Endothelial cell of umbilical vein (primary cell): ENCODE data around the gene CDK15. TPM values are rescaled to one million over a fixed set of nuclear protein-coding genes. Genes with fewer than 3 reads are reported as not detected.

ENCODE experiments used
- BruUV-seq: library from RNA; stranded (reverse); fragments of 400-500 nt; replicated peaks from 2 replicates; lab custom pipeline; 2021; lab: Mats Ljungman, UMichigan
- CTCF ChIA-PET: fragments of 300-600, 350-600 bp; sonication (Branson Sonifier 250); formaldehyde crosslinking; loops from one replicate; lab custom pipeline; 2021; ENCODE audit warnings: antibody characterized with exemption, inconsistent platforms; lab: Charles Lee
- POLR2A ChIA-PET: fragments of 300-600, 350-600 bp; sonication (Branson Sonifier 250); formaldehyde crosslinking; loops from one replicate; lab custom pipeline; 2021; ENCODE audit warnings: antibody characterized with exemption, inconsistent platforms; lab: Charles Lee
- DNase-seq: peaks from one replicate; pipeline ENCODE4 v3.0.0-alpha.2; 2011; ENCODE audit warnings: low read depth, low spot score
- FAIRE-seq: peaks from 2 replicates; lab custom pipeline; 2011; peaks lifted over from hg19 to GRCh38; lab: Jason Lieb, UNC
- H2AFZ ChIP-seq: 2 replicates; pipeline ENCODE4 v1.6.0; 2012; ENCODE audit warnings: low read depth, low read length, control low read depth, inconsistent platforms
- H3K27ac ChIP-seq: 2 replicates; pipeline ENCODE4 v1.5.1; 2011; ENCODE audit warnings: low read depth, mild to moderate bottlenecking, control low read depth, low read length, moderate library complexity; ENCODE audit not compliant: insufficient read depth
- H3K27me3 ChIP-seq, 2 experiments: 2 replicates each; pipeline versions ENCODE4 v1.6.0 to v1.6.1; 2011; ENCODE audit warnings: low read length in 2 of 2, mixed read lengths in 1 of 2; ENCODE audit not compliant: control insufficient read depth in 2 of 2, insufficient read depth in 2 of 2
- H3K36me3 ChIP-seq, 2 experiments: 2 replicates in 1 of 2; 3 replicates in 1 of 2; pipeline ENCODE4 v1.5.1; 2011; ENCODE audit warnings: low read length in 2 of 2, mild to moderate bottlenecking in 1 of 2, moderate library complexity in 1 of 2; ENCODE audit not compliant: control insufficient read depth in 2 of 2, insufficient read depth in 2 of 2; ENCODE audit errors: extremely low read depth in 1 of 2
- H3K4me1 ChIP-seq: 3 replicates; pipeline ENCODE4 v1.5.1; 2011; ENCODE audit warnings: mild to moderate bottlenecking, low read length; ENCODE audit not compliant: control insufficient read depth, insufficient read depth; ENCODE audit errors: extremely low read depth
- H3K4me2 ChIP-seq: 2 replicates; pipeline ENCODE4 v1.6.1; 2011; ENCODE audit warnings: low read length, control low read depth, mixed read lengths; ENCODE audit not compliant: insufficient read depth
- H3K4me3 ChIP-seq, 3 experiments: fragments of 200-600 bp in 1 of 3; sonication (generic), shearing (Covaris generic) in 1 of 3; replicated peaks in 1 of 3; 2 replicates each; pipeline ENCODE4 v1.5.1; 2011 to 2016; ENCODE audit warnings: control low read depth in 3 of 3, low read length in 3 of 3, mild to moderate bottlenecking in 2 of 3, inconsistent platforms in 1 of 3, low read depth in 1 of 3, moderate library complexity in 1 of 3; ENCODE audit not compliant: insufficient read depth in 1 of 3
- H3K79me2 ChIP-seq: 2 replicates; pipeline ENCODE4 v1.6.0; 2012; ENCODE audit warnings: low read length, inconsistent platforms; ENCODE audit not compliant: control insufficient read depth, insufficient read depth
- H3K9ac ChIP-seq: replicated peaks from 2 replicates; pipeline ENCODE3; 2011; ENCODE audit warnings: low read length, control low read depth; ENCODE audit not compliant: insufficient read depth; ENCODE audit errors: extremely low read depth
- H3K9me1 ChIP-seq: replicated peaks from 3 replicates; pipeline ENCODE4 v1.6.0; 2011; ENCODE audit warnings: mild to moderate bottlenecking, low read length; ENCODE audit not compliant: control insufficient read depth, insufficient read depth; ENCODE audit errors: extremely low read depth
- H3K9me3 ChIP-seq: replicated peaks from 2 replicates; pipeline ENCODE4 v1.5.1; 2012; ENCODE audit warnings: low read length, inconsistent platforms; ENCODE audit not compliant: control insufficient read depth, insufficient read depth
- H4K20me1 ChIP-seq: replicated peaks from 2 replicates; pipeline ENCODE3; 2011; ENCODE audit warnings: mild to moderate bottlenecking, low read length; ENCODE audit not compliant: control insufficient read depth, insufficient read depth; ENCODE audit errors: extremely low read depth
- EZH2 ChIP-seq: IDR thresholded peaks from 2 replicates; pipeline ENCODE4 v1.6.1; 2012; ENCODE audit warnings: borderline replicate concordance, low read depth, mild to moderate bottlenecking, moderate library complexity, low read length, inconsistent platforms; ENCODE audit not compliant: severe bottlenecking
- FOS ChIP-seq: IDR thresholded peaks from 2 replicates; pipeline ENCODE4 v1.6.1; 2011; ENCODE audit warnings: mild to moderate bottlenecking, low read length, moderate library complexity, borderline replicate concordance; ENCODE audit not compliant: insufficient read depth
- GATA2 ChIP-seq: IDR thresholded peaks from 2 replicates; pipeline ENCODE4 v1.7.0; 2011; ENCODE audit warnings: low read depth, mild to moderate bottlenecking, moderate library complexity, mixed read lengths, low read length; ENCODE audit not compliant: insufficient read length, insufficient read depth
- JUN ChIP-seq: IDR thresholded peaks from 2 replicates; pipeline ENCODE4 v1.6.1; 2011; ENCODE audit warnings: borderline replicate concordance, low read depth; ENCODE audit not compliant: insufficient read length, insufficient read depth
- MYC ChIP-seq: IDR thresholded peaks from one replicate; pipeline ENCODE4 v1.6.1; 2011; ENCODE audit warnings: mild to moderate bottlenecking, low read depth, low read length
- POLR2A ChIP-seq: IDR thresholded peaks from 2 replicates; pipeline ENCODE4 v1.6.1; 2012; ENCODE audit warnings: low read depth, mild to moderate bottlenecking, control low read depth, low read length
- POLR2AphosphoS5 ChIP-seq: IDR thresholded peaks from 2 replicates; pipeline ENCODE4 v1.6.1; 2012; ENCODE audit warnings: low read depth, mild to moderate bottlenecking, control low read depth, low read length, moderate library complexity; ENCODE audit not compliant: insufficient read depth
- dilution Hi-C: fragments of 300-500 bp; cut with MboI; formaldehyde crosslinking; loops from one replicate; pipeline ENCODE4 v1.15.0; 2019; ENCODE audit warnings: low sequenced_read_pairs; ENCODE audit not compliant: extremely low pct_ligation_motif_present
- intact Hi-C: fragments of 100-400 bp; cut with micrococcal nuclease; formaldehyde crosslinking; loops from one replicate; pipeline ENCODE4 v1.10.0; 2022
- polyA plus RNA-seq, 4 experiments: library from polyadenylated mRNA; depleted of rRNA in 3 of 4; stranded (reverse) in 3 of 4; unstranded in 1 of 4; fragments of >200 nt; gene quantifications; 2 replicates each; pipeline versions ENCODE4 v1.2.1 to v1.2.3, GENCODE V29; 2011 to 2012; ENCODE audit warnings: missing spikeins in 1 of 4
- total RNA-seq: library from RNA; stranded (reverse); gene quantifications from 2 replicates; pipeline ENCODE4 v1.2.3, GENCODE V29; 2021
- TF ChIP-seq, protein P1 (sequence below), 2 donors: IDR thresholded peaks; 1 replicate in 1 of 2; 2 replicates in 1 of 2; pipeline ENCODE4 v1.5.1; 2011; ENCODE audit warnings: low read length in 2 of 2, mild to moderate bottlenecking in 2 of 2, moderate library complexity in 2 of 2, control low read depth in 1 of 2, inconsistent platforms in 1 of 2, low read depth in 1 of 2; ENCODE audit not compliant: insufficient read depth in 1 of 2; ENCODE audit errors: extremely low read depth in 1 of 2
- TF ChIP-seq, protein P2 (sequence below): IDR thresholded peaks from 2 replicates; pipeline ENCODE4 v1.6.1; 2011; ENCODE audit not compliant: insufficient read depth, insufficient read length

CDK15 gene
- total and polyA plus RNA-seq, 2 donors (not counting 3 experiments of a cell fraction or from before 2014, with no cell fraction given): not detected

GRCh38 chr2:201926067-201926466 is 119.7 kb downstream of the CDK15 start:
- Histone ChIP-seq H3K27ac (no peak overlapping the region), H3K79me2 (no peaks in the 10 kb centered on the region), H3K4me3 (no peak overlapping the region), H3K36me3 (no peaks in the 10 kb centered on the region), H3K4me2 (no peak overlapping the region), H3K9me1 (no peaks in the 10 kb centered on the region), H3K27me3 (peaks cover 3 to 7% of the 10 kb centered on the region in 2 experiments), H4K20me1 (no peaks in the 10 kb centered on the region), H3K9ac (no peak overlapping the region), H3K9me3 (no peaks in the 10 kb centered on the region), H3K4me1 (no peaks in the 10 kb centered on the region), H2AFZ (no peak overlapping the region)
- dilution Hi-C loops (no loop called here), intact Hi-C loops (no loop called here)
- FAIRE-seq (no peak), DNase-seq (no peak)
- no TSS peak for BruUV-seq
- POLR2A ChIA-PET: no interaction called here
- TF ChIP-seq FOS: no peak
- TF ChIP-seq POLR2AphosphoS5: no peak
- TF ChIP-seq, protein P1, sequence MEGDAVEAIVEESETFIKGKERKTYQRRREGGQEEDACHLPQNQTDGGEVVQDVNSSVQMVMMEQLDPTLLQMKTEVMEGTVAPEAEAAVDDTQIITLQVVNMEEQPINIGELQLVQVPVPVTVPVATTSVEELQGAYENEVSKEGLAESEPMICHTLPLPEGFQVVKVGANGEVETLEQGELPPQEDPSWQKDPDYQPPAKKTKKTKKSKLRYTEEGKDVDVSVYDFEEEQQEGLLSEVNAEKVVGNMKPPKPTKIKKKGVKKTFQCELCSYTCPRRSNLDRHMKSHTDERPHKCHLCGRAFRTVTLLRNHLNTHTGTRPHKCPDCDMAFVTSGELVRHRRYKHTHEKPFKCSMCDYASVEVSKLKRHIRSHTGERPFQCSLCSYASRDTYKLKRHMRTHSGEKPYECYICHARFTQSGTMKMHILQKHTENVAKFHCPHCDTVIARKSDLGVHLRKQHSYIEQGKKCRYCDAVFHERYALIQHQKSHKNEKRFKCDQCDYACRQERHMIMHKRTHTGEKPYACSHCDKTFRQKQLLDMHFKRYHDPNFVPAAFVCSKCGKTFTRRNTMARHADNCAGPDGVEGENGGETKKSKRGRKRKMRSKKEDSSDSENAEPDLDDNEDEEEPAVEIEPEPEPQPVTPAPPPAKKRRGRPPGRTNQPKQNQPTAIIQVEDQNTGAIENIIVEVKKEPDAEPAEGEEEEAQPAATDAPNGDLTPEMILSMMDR (IDR thresholded peaks at IDR 0.05; ENCODE audit: extremely low read depth in 1 of 2, insufficient read depth in 1 of 2, low read depth in 1 of 2, low read length in 2 of 2): no peak
- no peak for TF ChIP-seq JUN
- TF ChIP-seq POLR2A: no peak
- TF ChIP-seq, protein P2, sequence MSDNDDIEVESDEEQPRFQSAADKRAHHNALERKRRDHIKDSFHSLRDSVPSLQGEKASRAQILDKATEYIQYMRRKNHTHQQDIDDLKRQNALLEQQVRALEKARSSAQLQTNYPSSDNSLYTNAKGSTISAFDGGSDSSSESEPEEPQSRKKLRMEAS: no peak
- no peak for TF ChIP-seq GATA2
- no peak for TF ChIP-seq EZH2
- TF ChIP-seq MYC: no peak
- CTCF ChIA-PET: interaction anchor here (0.9 kb wide), 1 partner anchor 33 kb away, joined by 3 read pairs; no protein-coding TSS in a partner anchor
